Natural killer cell (primary cell): ENCODE measurements around the gene TPRN. TPM values are rescaled to one million over a fixed set of nuclear protein-coding genes. Genes with fewer than 3 reads are reported as not detected.

Experiments used
- ATAC-seq, 3 donors: fragments of 150-1000 bp in 2 of 3; fragments of 200-7000 bp in 1 of 3; cut with Tn5 transposase; 1 replicate in 1 of 3; 2 replicates in 2 of 3; pipeline ENCODE4 v1.10.0; 2021; ENCODE audit warnings: mild to moderate bottlenecking in 2 of 3, moderate library complexity in 2 of 3
- DNase-seq, 2 donors: peaks; one replicate each; pipeline versions ENCODE4 v3.0.0 to v3.0.0-alpha.2; 2013 to 2021; ENCODE audit warnings: mixed read lengths in 1 of 2
- H3K27ac ChIP-seq: one replicate; pipeline ENCODE4 v1.5.1; 2013; ENCODE audit warnings: mild to moderate bottlenecking, low read length
- H3K27me3 ChIP-seq: one replicate; pipeline ENCODE4 v1.6.1; 2013; ENCODE audit warnings: low read length; ENCODE audit not compliant: control insufficient read depth, insufficient read depth
- H3K36me3 ChIP-seq: one replicate; pipeline ENCODE4 v1.6.1; 2013; ENCODE audit warnings: low read length; ENCODE audit not compliant: control insufficient read depth, insufficient read depth
- H3K4me1 ChIP-seq: one replicate; pipeline ENCODE4 v1.6.1; 2013; ENCODE audit warnings: low read length; ENCODE audit not compliant: control insufficient read depth, insufficient read depth
- H3K4me3 ChIP-seq: one replicate; pipeline ENCODE4 v1.5.1; 2013; ENCODE audit warnings: low read length
- H3K9me3 ChIP-seq: one replicate; pipeline ENCODE4 v1.6.1; 2013; ENCODE audit warnings: low read length; ENCODE audit not compliant: control insufficient read depth, insufficient read depth
- H3K27ac Mint-ChIP-seq, 2 donors: one replicate each; pipeline ENCODE4 v1.8.0; 2022; ENCODE audit warnings: mild to moderate bottlenecking in 2 of 2, mixed read lengths in 2 of 2, moderate library complexity in 1 of 2
- H3K27me3 Mint-ChIP-seq, 2 donors: one replicate each; pipeline ENCODE4 v1.8.0; 2022; ENCODE audit warnings: low read depth in 2 of 2, mixed read lengths in 2 of 2
- H3K36me3 Mint-ChIP-seq: one replicate; pipeline ENCODE4 v1.8.0; 2022; ENCODE audit warnings: mixed read lengths
- H3K4me1 Mint-ChIP-seq, 2 donors: one replicate each; pipeline ENCODE4 v1.8.0; 2022; ENCODE audit warnings: mixed read lengths in 2 of 2
- H3K4me3 Mint-ChIP-seq: one replicate; pipeline ENCODE4 v1.8.0; 2022; ENCODE audit warnings: mild to moderate bottlenecking, moderate library complexity, mixed read lengths
- H3K9me3 Mint-ChIP-seq, 2 donors: one replicate each; pipeline ENCODE4 v1.8.0; 2022; ENCODE audit warnings: mixed read lengths in 2 of 2
- CTCF ChIP-seq: fragments of 200-600 bp; IDR thresholded peaks from one replicate; pipeline ENCODE4 v1.8.0; 2022; ENCODE audit warnings: antibody characterized with exemption
- WGBS: methylation state at CpG from one replicate; pipeline ENCODE4 v1.1.7; 2013; ENCODE audit warnings: missing lambda C conversion rate; ENCODE audit not compliant: insufficient coverage; 5-methylcytosine and 5-hydroxymethylcytosine counted together
- intact Hi-C: fragments of 100-400 bp; cut with micrococcal nuclease; formaldehyde crosslinking; loops from one replicate; pipeline ENCODE4 v1.14.2; 2022
- total RNA-seq, 4 donors: library from RNA; stranded (reverse); fragments of 120-200 nt in 1 of 4; gene quantifications; one replicate each; pipeline versions ENCODE4 v1.2.3 to v1.2.4, GENCODE V29; 2013 to 2022

The TPRN gene
- total RNA-seq, 3 donors from 2014 or later (not counting 1 experiment from before 2014, with no cell fraction given) = 8.2 to 10.6 (median 8.4) TPM

GRCh38 chr9:137160054-137160425 lies 40.5 kb downstream of the TPRN start:
- 69% methylated on average over 17 of the region's 17 CpGs for WGBS
- peaks cover 31 to 37% of the 10 kb centered on the region in 2 donors for H3K27me3 Mint-ChIP-seq

GRCh38 chr9:137159105-137160053 lies 41.2 kb downstream of the TPRN start:
- Mint-ChIP-seq H3K9me3 (no peaks in the 10 kb centered on the region), H3K4me1 (peaks cover 0 to 5% of the 10 kb centered on the region in 2 donors), H3K27me3 (peaks cover 25 to 32% of the 10 kb centered on the region in 2 donors), H3K36me3 (no peaks in the 10 kb centered on the region), H3K4me3 (no peak overlapping the region), H3K27ac (no peak overlapping the region)
- 40% methylated on average over 14 of the region's 14 CpGs for WGBS
- H3K9me3 ChIP-seq = no peaks in the 10 kb centered on the region
- no peak overlapping the region for H3K27ac ChIP-seq
- ATAC-seq (no peak), DNase-seq (no peak)
- H3K4me1 ChIP-seq = peaks cover 44% of the 10 kb centered on the region
- no peak for TF ChIP-seq CTCF
- H3K27me3 ChIP-seq = peaks cover 46% of the 10 kb centered on the region
- intact Hi-C loops = no loop called here
- H3K36me3 ChIP-seq = no peaks in the 10 kb centered on the region
- no peak overlapping the region for H3K4me3 ChIP-seq

More at GRCh38 chr9:137160054-137160425, 40.5 kb downstream of the TPRN start:
- intact Hi-C loops = no loop called here
- Histone ChIP-seq H3K9me3 (no peaks in the 10 kb centered on the region), H3K27me3 (peaks cover 50% of the 10 kb centered on the region), H3K27ac (no peak overlapping the region), H3K4me3 (no peak overlapping the region), H3K36me3 (no peaks in the 10 kb centered on the region), H3K4me1 (peaks cover 44% of the 10 kb centered on the region)
- H3K4me3 Mint-ChIP-seq = no peak overlapping the region
- H3K27ac Mint-ChIP-seq = no peak overlapping the region
- ATAC-seq (no peak), DNase-seq (no peak)
- peaks cover 0 to 5% of the 10 kb centered on the region in 2 donors for H3K4me1 Mint-ChIP-seq
- H3K36me3 Mint-ChIP-seq = no peaks in the 10 kb centered on the region
- no peaks in the 10 kb centered on the region for H3K9me3 Mint-ChIP-seq
- TF ChIP-seq CTCF = no peak

- Histone ChIP-seq H3K27ac (no peak overlapping the region), H3K27me3 (peaks cover 42% of the 10 kb centered on the region), H3K4me1 (peaks cover 44% of the 10 kb centered on the region), H3K36me3 (no peaks in the 10 kb centered on the region), H3K9me3 (no peaks in the 10 kb centered on the region), H3K4me3 (no peak overlapping the region)
- peaks cover 24 to 27% of the 10 kb centered on the region in 2 donors for H3K27me3 Mint-ChIP-seq
- no peaks in the 10 kb centered on the region for H3K9me3 Mint-ChIP-seq
- 32% methylated on average over 3 of the region's 4 CpGs for WGBS
- intact Hi-C loops = no loop called here
- no peak for ATAC-seq
- H3K4me3 Mint-ChIP-seq = no peak overlapping the region
- no peaks in the 10 kb centered on the region for H3K36me3 Mint-ChIP-seq
- no peak for DNase-seq
- no peak overlapping the region for H3K27ac Mint-ChIP-seq
- peaks cover 0 to 5% of the 10 kb centered on the region in 2 donors for H3K4me1 Mint-ChIP-seq
- no peak for TF ChIP-seq CTCF
These were observed 41.9 kb downstream of the TPRN start for GRCh38 chr9:137158625-137159024.
